ENCODE measurements around the gene RRAGC. TPM values are rescaled to one million over a fixed set of nuclear protein-coding genes. Genes with fewer than 3 reads are reported as not detected.

Gene RRAGC
- total and polyA plus RNA-seq, 10 of the 15 experiments (the other 5 are each of a cell fraction or from before 2014, with no cell fraction given), result 5.5 to 22.1 (median 15.0) TPM

DNA sequence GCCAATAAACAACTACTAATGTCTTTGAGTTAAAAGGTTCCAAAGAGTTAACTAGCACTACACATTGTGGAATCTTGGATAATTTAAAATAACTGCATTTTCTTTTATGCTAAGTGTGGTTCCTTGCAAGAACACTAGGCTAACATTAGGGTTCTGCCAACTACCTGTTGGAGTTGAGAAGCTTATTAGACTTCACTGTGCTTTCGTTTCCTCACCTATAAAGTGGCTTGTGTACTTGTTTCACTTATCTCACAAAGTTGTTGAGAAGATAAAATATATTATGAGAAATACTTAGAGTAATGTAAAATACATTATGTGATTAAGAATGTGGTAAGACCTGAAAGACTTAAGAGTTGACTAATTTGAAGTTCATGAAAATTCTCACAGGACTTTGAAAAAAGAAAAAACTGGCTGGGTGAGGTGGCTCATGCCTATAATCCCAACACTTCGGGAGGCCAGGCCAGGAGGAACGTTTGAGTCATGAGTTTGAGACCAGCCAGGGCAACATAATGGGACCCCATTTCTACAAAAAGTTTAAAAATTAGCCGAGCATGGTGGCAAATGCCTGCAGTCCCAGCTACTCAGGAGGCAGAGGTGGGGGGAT is 5.6 kb upstream of the RRAGC start:
- DNase-seq (ENCODE audit: low read depth, low spot score) (no peak), FAIRE-seq (no peak), ATAC-seq (peak; percentile 48; the same call in 1 of the 3 replicates)
- TF ChIP-seq CREB1 (IDR thresholded peaks at IDR 0.05; ENCODE audit: low read depth) (no peak), PML (IDR thresholded peaks at IDR 0.05; ENCODE audit: low read length) (no peak), TCF3 (IDR thresholded peaks at IDR 0.05; ENCODE audit: borderline replicate concordance, insufficient read depth, low read depth, low read length) (no peak), HDAC2 (IDR thresholded peaks at IDR 0.05) (no peak), YY1 (IDR thresholded peaks at IDR 0.05; ENCODE audit: low read depth, low read length) (no peak), TBL1XR1 (IDR thresholded peaks at IDR 0.05; ENCODE audit: low read depth, low read length) (no peak), ZNF622 (IDR thresholded peaks at IDR 0.05) (no peak), SKIL (IDR thresholded peaks at IDR 0.05; ENCODE audit: low read depth, poor library complexity, severe bottlenecking) (no peak), MYC (IDR thresholded peaks at IDR 0.05; ENCODE audit: insufficient read depth, insufficient read length, insufficient replicate concordance, low read length, severe bottlenecking) (no peak), SRF (IDR thresholded peaks at IDR 0.05; ENCODE audit: low read depth in 2 of 2, low read length in 2 of 2) (no peak)
- no peaks in the 10 kb centered on the region for H3K36me3 ChIP-seq (ENCODE audit: control insufficient read depth in 2 of 2, insufficient read depth in 2 of 2, low read length in 1 of 2)
- ChIA-PET POLR2A (interaction anchor here (0.6 kb wide), 1 partner anchor 8 kb away, joined by 3 read pairs; no protein-coding TSS in a partner anchor), RAD21 (ENCODE audit: unreplicated experiment) (no interaction called here), CTCF (no interaction called here), SMC1A (ENCODE audit: uncharacterized antibody, unreplicated experiment) (no interaction called here)
- peaks cover 4% of the 10 kb centered on the region; the same call in 1 of the 2 replicates for H3K4me1 ChIP-seq (ENCODE audit: control insufficient read depth, insufficient read depth, low read length)
- H3K27me3 ChIP-seq (replicated peaks in 1 of 2; ENCODE audit: control insufficient read depth in 2 of 2, insufficient read depth in 2 of 2, low read length in 1 of 2), result no peaks in the 10 kb centered on the region
- H3K4me2 ChIP-seq (ENCODE audit: control insufficient read depth, insufficient read depth), result no peak overlapping the region
- 68% methylated on average over 4 of the region's 4 CpGs for WGBS (ENCODE audit: insufficient coverage, insufficient replicate concordance, low lambda C conversion rate, missing lambda C conversion rate)
- no peak overlapping the region for H3K27ac ChIP-seq (ENCODE audit: control insufficient read depth, insufficient read depth)
- intact Hi-C loops (cut with micrococcal nuclease; ENCODE audit: unreplicated experiment) (no loop called here), in situ Hi-C loops (cut with MboI) (no loop called here)
- no peak overlapping the region for H3K9ac ChIP-seq (ENCODE audit: control insufficient read depth, insufficient read depth, low read length)
- no peaks in the 10 kb centered on the region for H3K9me3 ChIP-seq (replicated peaks; ENCODE audit: control insufficient read depth, insufficient read depth, low read length)
- no peaks in the 10 kb centered on the region for H4K20me1 ChIP-seq (ENCODE audit: control insufficient read depth, insufficient read depth)
- no peak overlapping the region for H3K4me3 ChIP-seq
- peaks cover 5% of the 10 kb centered on the region for H3K79me2 ChIP-seq (ENCODE audit: control insufficient read depth, insufficient read depth, low read length)
- no peak overlapping the region for H2AFZ ChIP-seq (ENCODE audit: control insufficient read depth, low read depth, low read length)
- no TSS peak for BruUV-seq (replicated peaks)
